NCI-H69 (cell line): ENCODE measurements around the gene PEX5L.
A peak's percentile ranks its signal among the peaks of the same experiment; 100 is the strongest.
"Not testable (repeated sequence)": the region's sequence is repeated elsewhere in the genome, so short reads cannot be mapped to it uniquely, and the experiment has no call there.

Experiments used
- DNase-seq: peaks from one replicate; lab custom pipeline; 2025; lab: John Stamatoyannopoulos, UW

PEX5L gene

DNA sequence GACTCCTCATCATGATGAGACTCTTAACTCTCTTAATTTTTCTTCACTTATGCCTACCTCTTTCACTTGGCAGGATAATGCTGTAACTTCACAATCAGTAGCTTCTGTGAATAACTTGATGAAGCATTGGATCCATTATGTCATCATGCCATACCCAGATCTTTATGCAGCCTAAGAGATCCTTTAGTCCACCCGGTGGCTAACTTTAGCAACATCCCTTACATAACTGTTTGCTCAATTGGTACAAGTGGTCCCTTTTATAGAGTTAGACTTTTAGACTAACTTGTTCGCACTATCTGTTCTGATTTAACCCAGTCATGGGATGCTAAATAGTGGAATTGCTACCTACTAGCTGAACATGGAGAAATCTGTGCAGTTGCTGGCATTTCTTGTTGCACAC, 199.4 kb downstream of the PEX5L start:
- DNase-seq: peak; percentile 16

- no peak for DNase-seq
Measured at GRCh38 chr3:179833294-179833693, 203.4 kb downstream of the PEX5L start.

DNA sequence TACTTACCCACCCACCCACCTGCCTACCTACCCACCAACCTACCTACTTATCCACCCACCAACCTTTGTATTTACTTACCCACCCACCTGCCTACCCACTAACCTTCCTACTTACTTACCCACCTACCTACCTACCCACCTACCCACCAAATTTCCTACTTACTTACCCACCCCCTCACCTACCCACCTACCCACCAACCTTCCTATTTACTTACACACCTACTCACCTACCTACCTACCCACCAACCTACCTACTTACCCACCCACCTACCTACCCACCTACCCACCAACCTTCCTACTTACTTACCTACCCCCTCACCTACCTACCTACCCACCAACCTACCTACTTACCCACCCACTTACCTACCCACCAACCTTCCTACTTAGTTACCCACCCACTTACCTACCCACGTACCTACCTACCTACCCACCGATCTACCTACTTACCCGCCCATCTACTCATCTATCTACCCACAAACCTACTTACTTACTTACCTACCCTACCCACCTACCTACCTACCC, 204.3 kb downstream of the PEX5L start:
- DNase-seq: no peak

DNA sequence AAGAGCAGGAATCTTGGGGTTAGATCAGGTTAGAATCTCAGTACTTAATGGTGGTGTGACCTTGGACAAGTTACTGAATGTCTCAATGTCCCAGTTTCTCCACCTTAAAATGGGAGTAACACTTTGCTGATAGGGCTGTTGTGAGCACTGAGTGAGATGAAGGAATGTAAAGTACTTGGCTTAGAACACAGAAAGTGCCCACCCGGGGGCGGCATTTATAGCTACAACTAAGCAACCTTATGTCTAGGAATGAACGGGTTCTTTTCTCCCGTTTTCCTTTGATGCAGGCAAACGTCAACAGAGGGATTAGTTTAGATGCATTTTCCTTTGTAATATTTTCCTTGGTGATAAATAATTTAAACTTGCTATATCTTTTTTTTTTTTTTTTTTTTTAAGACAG, 207.3 kb downstream of the PEX5L start:
- no peak for DNase-seq

DNA sequence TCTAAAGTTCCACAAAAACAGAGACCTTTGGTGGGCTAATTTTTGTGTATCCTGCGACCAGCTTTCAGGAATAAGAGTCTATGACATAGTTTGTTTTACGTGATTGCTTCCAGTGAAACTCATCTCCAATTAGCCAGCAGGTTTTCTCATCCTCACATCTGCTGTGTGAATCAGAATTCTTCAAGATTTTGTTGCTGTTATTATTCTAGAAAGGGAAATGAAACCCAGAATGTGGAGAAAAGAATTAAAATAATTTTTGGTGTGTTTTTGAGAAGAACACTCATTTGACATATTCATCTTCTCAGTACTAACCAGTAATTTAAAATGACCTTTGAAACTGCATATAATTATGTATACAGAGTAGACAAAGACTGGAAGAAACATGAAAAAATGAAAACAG, 208.0 kb downstream of the PEX5L start:
- peak; percentile 57 for DNase-seq

GRCh38 chr3:179826247-179826637, 210.5 kb downstream of the PEX5L start:
- DNase-seq: no peak

DNA sequence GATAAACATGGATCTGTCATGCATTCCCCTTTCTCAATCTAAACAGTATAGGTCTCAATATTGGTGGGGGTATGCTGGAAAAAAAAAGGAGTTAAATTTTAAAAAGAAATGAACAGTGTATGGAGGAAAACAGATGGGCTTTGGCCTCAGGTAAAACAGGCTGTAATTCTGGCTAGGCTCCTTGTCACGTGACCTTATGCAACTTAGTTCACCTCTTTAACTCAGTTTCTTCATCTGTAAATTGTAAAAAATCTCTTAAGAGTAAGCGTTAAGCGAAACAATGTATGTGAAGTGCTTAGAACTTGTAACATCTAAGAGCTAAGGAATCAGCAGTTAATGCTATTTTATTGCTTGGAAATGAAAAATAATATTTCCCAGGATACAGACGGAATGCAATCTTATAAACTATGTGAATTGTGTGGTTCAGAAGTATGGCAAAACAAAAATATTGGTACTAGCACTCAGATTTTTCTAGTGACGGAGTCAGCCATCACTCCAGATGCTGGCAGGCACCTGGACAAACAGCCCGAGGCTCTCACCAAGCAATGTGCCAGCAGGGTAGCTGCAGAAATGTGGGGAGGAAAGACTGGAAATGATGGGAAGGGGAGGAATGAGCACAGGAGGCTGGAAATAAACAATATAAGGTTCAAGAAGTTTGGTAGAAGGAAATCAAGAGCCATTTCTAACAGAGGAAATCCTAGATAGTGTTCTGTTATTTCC, 211.1 kb downstream of the PEX5L start:
- DNase-seq: peak; percentile 83

- DNase-seq: no peak
Measured at GRCh38 chr3:179822296-179822695, 214.4 kb downstream of the PEX5L start.

- DNase-seq: no peak
Measured at GRCh38 chr3:179819379-179819778, 217.4 kb downstream of the PEX5L start.

GRCh38 chr3:179812096-179812382, 224.7 kb downstream of the PEX5L start:
- DNase-seq: no peak

DNA sequence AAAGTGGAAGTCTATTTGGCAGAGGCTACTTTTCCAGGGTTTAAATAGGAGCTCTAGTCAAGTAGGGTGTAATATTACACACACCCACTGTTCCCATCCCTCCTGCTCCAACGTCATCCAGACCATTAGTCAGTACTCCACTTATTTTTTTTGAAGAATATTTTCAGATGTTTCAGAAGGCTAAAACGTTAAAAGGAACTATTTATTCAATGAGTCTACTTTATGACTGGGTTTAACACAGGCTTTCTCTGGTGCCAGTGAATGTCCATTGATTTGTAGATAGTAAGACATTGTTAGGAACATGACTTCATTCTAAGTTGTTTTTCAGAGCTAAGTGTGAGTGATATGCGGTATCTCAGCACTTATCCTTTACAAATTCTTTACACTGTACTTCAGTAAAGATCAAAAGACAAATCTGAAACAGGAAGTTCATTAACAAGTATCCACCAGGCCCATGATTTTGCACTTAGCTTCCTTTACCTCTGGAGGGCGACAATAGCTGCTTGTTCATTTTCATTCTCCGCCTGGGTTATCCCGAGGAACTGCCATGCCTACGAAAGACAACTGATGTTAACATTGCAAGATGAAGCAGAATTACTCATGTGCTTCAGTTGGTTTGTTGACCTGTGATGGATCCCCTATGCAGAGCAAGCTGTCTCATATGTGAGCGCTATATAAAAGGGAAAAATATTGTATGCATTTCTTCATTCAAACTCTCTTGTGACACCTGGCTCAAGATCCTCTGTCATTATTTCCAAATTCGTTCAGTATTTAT, 225.2 kb downstream of the PEX5L start:
- peak; percentile 87 for DNase-seq

DNA sequence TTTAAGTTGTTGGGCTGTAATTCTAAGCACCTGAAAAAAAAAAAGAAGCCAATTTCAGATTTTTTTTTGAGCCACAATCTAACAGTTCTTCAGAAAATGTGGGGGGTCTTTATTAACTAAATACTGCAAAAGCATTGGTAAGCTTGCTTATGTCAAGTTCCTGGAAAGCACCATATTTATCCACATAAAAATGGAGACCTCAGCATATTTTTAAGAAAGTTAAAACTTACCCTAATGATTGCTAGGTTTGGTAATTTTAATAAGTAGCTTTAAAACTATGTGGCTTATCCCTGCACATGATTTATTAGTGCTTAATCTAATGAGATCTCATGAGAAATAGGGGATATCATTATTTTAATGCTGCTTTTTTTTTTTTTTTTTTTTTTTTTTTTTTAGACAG, 227.1 kb downstream of the PEX5L start:
- no peak for DNase-seq

DNA sequence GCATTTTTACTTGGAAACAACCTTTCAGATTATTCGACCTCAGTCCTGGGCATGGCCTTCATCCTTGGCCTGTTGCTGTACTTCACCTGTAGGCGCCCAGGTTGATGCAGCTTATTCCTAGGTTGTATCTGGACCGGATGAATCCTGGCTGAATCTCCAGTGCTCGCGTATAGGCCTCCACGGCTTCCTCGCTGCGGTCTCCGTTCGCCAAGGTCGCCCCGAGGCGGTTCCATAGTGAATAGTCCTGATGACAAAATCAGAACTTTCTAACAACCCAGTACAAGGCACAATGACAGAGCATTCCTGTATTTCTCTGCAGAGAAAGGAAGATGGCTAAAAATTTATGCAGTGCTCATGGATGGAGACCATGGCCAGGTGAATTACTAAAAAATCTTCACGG, 229.1 kb downstream of the PEX5L start:
- DNase-seq: no peak

GRCh38 chr3:179806177-179806576, 230.6 kb downstream of the PEX5L start:
- DNase-seq: no peak

DNA sequence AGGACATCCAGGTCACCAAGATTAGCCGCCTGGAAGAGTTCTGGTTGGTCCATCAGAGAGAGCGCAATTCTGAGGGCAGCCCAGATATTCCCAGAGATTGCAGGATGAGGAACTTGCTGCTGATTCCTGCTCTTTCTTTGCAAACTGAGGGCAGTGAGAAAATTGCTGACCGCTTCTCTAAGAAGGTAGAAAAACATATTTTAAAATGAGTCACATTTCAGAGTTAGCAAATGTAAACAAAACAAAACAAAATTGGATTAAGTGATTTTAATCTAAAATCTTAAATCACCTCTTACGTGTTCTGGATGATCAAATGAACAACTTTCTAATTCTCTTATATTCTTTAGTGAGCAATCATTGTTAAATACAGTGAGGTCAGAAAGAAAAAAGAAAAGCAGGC, 234.9 kb downstream of the PEX5L start:
- no peak for DNase-seq

DNA sequence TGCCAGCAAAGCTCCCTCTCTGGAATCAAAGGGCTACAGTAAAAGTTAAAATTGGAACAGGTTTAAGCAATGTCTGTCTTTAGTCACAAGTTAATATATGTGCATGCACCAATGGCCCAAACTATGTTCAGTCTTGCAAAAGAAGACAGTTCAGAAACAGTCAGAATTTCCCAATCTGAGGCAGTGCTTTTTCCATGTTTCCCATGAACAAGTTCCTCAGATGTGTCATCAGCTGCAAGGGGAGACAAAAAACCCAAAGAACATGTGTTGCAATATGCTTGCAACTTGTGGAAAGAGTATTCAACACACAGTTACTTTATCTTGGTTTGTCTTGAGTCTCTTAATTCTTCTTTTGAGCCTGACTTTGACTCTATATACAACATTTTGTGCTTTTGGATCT, 235.5 kb downstream of the PEX5L start:
- no peak for DNase-seq

DNA sequence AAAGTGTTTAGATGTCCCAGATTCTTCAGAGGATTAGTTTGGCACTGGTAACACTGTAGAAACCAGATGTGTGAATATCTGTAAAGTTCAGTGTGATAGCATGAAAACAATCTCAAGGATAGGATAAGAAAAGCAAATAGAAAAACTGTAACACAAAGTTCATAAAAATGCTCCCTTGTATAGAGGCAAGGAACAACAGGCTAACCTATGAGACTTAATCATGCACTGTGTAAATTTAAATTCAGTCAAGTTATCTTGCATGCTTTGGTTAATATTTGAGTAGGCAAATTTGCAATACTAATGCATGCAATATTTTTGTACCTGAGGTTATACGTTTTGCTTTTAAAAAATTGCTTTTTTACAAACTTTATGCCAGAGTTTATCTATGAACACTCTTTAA, 239.5 kb downstream of the PEX5L start:
- DNase-seq: no peak

GRCh38 chr3:179796421-179796820, 240.3 kb downstream of the PEX5L start:
- no peak for DNase-seq

- DNase-seq: no peak
Measured at GRCh38 chr3:179794355-179794754, 242.4 kb downstream of the PEX5L start.

GRCh38 chr3:179791793-179792192, 244.9 kb downstream of the PEX5L start:
- no peak for DNase-seq

- no peak for DNase-seq
Measured at GRCh38 chr3:179788996-179789395, 247.7 kb downstream of the PEX5L start.

DNA sequence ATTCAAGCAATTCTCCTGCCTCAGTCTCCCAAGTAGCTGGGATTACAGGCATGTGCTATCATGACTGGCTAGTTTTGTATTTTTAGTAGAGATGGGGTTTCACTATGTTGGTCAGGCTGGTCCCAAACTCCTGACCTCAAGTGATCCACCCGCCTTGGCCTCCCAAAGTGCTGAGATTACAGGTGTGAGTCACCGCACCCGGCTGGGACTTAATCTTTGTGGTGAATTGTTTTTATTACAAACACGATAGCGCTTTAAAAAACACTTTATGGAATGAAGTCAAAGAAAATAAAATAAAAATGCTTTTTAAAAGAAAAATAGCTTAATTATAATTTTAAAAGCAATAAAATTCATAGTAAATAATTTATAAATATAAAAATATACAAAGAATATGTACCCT, 253.9 kb downstream of the PEX5L start:
- not testable (repeated sequence) for DNase-seq

DNA sequence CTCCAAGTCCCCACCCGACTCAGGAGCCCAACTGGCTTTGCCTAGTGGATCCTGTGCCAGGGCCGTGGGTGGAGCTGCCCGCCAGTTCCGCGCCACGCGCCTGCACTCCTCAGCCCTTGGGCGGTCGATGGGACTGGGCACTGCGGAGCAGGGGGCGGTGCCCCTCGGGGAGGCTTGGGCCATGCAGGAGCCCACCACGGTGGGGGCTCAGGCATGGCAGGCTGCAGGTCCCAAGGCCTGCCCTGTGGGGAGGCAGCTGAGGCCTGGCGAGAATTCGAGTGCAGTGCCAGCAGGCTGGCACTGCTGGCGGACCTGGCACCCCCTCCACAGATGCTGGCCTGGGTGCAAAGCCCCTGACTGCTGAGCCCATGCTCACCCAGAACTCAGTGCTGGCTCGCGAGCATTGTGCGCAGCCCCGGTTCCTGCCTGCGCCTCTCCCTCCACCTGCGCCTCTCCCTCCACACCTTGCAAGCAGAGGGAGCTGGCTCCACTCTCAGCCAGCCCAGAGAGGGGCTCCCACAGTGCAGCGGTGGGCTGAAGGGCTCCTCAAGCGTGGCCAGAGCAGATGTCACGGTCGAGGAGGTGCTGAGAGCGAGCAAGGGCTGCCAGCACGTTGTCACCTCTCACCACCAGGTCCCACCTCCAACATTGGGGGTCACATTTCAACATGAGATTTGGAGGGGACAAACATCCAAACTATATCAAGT, 261.2 kb downstream of the PEX5L start:
- no peak for DNase-seq
